Measurements from ENCODE around the gene PDE4B. TPM values are rescaled to one million over a fixed set of nuclear protein-coding genes. Genes with fewer than 3 reads are reported as not detected.

Gene PDE4B
- total RNA-seq, 1 donor from 2014 or later: 29.0 TPM

DNA sequence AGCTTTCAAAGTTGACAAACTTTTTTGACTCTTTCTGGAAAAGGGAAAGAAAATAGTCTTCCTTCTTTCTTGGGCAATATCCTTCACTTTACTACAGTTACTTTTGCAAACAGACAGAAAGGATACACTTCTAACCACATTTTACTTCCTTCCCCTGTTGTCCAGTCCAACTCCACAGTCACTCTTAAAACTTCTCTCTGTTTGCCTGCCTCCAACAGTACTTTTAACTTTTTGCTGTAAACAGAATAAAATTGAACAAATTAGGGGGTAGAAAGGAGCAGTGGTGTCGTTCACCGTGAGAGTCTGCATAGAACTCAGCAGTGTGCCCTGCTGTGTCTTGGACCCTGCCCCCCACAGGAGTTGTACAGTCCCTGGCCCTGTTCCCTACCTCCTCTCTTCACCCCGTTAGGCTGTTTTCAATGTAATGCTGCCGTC is 580.5 kb downstream of the PDE4B start:
- TF ChIP-seq, protein P1, sequence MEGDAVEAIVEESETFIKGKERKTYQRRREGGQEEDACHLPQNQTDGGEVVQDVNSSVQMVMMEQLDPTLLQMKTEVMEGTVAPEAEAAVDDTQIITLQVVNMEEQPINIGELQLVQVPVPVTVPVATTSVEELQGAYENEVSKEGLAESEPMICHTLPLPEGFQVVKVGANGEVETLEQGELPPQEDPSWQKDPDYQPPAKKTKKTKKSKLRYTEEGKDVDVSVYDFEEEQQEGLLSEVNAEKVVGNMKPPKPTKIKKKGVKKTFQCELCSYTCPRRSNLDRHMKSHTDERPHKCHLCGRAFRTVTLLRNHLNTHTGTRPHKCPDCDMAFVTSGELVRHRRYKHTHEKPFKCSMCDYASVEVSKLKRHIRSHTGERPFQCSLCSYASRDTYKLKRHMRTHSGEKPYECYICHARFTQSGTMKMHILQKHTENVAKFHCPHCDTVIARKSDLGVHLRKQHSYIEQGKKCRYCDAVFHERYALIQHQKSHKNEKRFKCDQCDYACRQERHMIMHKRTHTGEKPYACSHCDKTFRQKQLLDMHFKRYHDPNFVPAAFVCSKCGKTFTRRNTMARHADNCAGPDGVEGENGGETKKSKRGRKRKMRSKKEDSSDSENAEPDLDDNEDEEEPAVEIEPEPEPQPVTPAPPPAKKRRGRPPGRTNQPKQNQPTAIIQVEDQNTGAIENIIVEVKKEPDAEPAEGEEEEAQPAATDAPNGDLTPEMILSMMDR (IDR thresholded peaks at IDR 0.05): no peak
- TF ChIP-seq POLR2AphosphoS5 (IDR thresholded peaks at IDR 0.05; ENCODE audit: insufficient read depth in 1 of 2, low read depth in 1 of 2): no peak
- TF ChIP-seq POLR2A (IDR thresholded peaks at IDR 0.05): no peak

DNA sequence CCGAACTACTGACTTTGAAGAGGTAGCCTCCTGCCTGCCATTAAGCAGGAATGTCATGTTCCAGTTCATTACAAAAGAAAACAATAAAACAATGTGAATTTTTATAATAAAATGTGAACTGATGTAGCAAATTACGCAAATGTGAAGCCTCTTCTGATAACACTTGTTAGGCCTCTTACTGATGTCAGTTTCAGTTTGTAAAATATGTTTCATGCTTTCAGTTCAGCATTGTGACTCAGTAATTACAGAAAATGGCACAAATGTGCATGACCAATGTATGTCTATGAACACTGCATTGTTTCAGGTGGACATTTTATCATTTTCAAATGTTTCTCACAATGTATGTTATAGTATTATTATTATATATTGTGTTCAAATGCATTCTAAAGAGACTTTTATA is 581.5 kb downstream of the PDE4B start:
- TF ChIP-seq POLR2A (IDR thresholded peaks at IDR 0.05): no peak
- no peak for TF ChIP-seq POLR2AphosphoS5 (IDR thresholded peaks at IDR 0.05; ENCODE audit: insufficient read depth in 1 of 2, low read depth in 1 of 2)
- TF ChIP-seq, protein P1 (IDR thresholded peaks at IDR 0.05): no peak
- H3K4me3 ChIP-seq: no peak overlapping the region
- peak overlapping the region; percentile 31 for H3K27ac ChIP-seq
- H3K9me3 ChIP-seq: no peaks in the 10 kb centered on the region
- H3K27me3 ChIP-seq: no peaks in the 10 kb centered on the region
- intact Hi-C loops (cut with DNase I): loop anchor here (5.0 kb wide), 1 partner anchor 1463 kb away; no protein-coding TSS in a partner anchor
- peaks cover 0 to under 1% of the 10 kb centered on the region in 2 donors for H3K36me3 ChIP-seq
- H3K4me1 ChIP-seq: peaks cover 26% of the 10 kb centered on the region
- no peak for DNase-seq (ENCODE audit: extremely low spot score in 2 of 2)

More for the DNA sequence above, 580.5 kb downstream of the PDE4B start:
- Histone ChIP-seq H3K27me3 (no peaks in the 10 kb centered on the region), H3K27ac (peak overlapping the region; percentile 4), H3K4me3 (no peak overlapping the region), H3K9me3 (no peaks in the 10 kb centered on the region), H3K4me1 (peaks cover 26% of the 10 kb centered on the region), H3K36me3 (peaks cover 0 to 5% of the 10 kb centered on the region in 2 donors)
- no peak for DNase-seq (ENCODE audit: extremely low spot score in 2 of 2)
- intact Hi-C loops (cut with DNase I): loop anchor here (5.0 kb wide), 1 partner anchor 1464 kb away; no protein-coding TSS in a partner anchor

DNA sequence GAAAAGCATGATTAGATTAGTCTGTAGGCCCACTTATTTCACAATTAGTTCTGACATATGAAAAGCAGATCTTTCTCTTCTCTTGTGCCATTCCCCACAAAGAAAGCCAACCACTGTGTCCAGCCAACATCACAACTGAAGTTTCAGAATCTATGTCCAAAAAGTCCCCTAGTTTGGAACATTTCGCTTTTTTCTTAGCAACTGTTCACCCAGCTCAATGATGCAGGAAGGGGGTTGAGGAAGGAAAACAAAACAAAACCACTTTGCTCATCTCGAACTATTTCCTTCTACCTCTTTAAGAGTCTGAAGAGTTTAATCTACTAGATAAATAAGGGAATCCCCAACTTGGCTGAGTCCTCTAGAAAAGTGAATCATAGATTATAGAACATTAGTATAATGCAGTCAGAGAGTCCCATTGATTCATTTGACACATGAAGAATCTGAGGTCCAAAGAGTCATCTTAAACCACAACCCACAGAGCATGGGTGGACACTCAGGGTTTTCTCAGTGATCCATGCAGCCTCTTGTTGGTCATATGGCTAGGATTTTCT is 581.9 kb downstream of the PDE4B start:
- intact Hi-C loops (cut with DNase I): loop anchor here (5.0 kb wide), 1 partner anchor 1463 kb away; no protein-coding TSS in a partner anchor
- H3K27ac ChIP-seq: peak overlapping the region; percentile 31

DNA sequence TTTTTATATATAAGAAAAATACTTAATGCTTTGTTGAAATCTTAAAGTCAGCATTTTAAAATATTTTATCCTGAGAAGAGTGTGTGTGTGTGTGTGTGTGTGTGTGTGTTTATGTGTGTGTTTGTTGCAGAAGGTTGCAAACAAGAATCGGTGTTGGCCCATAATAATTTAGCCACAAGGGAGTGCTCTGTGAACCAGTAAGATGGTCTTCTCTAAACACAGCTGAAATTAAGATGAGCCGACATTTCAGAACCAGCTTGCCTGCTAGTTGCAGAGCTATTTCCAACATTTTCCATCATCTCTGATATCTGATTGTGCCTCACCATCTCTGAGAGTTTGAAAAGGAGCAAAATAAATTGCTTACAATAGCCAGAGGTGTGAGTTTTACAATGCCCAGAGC is 582.4 kb downstream of the PDE4B start:
- Histone ChIP-seq H3K9me3 (no peaks in the 10 kb centered on the region), H3K27me3 (no peaks in the 10 kb centered on the region), H3K4me3 (no peak overlapping the region), H3K27ac (no peak overlapping the region), H3K36me3 (no peaks in the 10 kb centered on the region), H3K4me1 (peaks cover 26% of the 10 kb centered on the region)
- DNase-seq (ENCODE audit: extremely low spot score in 2 of 2): no peak
- TF ChIP-seq, protein P1 (IDR thresholded peaks at IDR 0.05): no peak
- TF ChIP-seq POLR2AphosphoS5 (IDR thresholded peaks at IDR 0.05; ENCODE audit: insufficient read depth in 1 of 2, low read depth in 1 of 2) (no peak), POLR2A (IDR thresholded peaks at IDR 0.05) (no peak)
- intact Hi-C loops (cut with DNase I): no loop called here

More for the DNA sequence above, 581.9 kb downstream of the PDE4B start:
- Histone ChIP-seq H3K27me3 (no peaks in the 10 kb centered on the region), H3K9me3 (no peaks in the 10 kb centered on the region), H3K36me3 (no peaks in the 10 kb centered on the region), H3K4me1 (peaks cover 26% of the 10 kb centered on the region), H3K4me3 (no peak overlapping the region)
- no peak for DNase-seq (ENCODE audit: extremely low spot score in 2 of 2)
- TF ChIP-seq, protein P1 (IDR thresholded peaks at IDR 0.05): no peak
- TF ChIP-seq POLR2A (IDR thresholded peaks at IDR 0.05) (no peak), POLR2AphosphoS5 (IDR thresholded peaks at IDR 0.05; ENCODE audit: insufficient read depth in 1 of 2, low read depth in 1 of 2) (no peak)

Measured in vagina (tissue), 2 donors.